DMS114 treated with DMSO at 0.1 percent for 48 hours (cell line): ENCODE measurements around the gene ST14.
"Not testable (repeated sequence)": the region's sequence is repeated elsewhere in the genome, so short reads cannot be mapped to it uniquely, and the experiment has no call there.

Experiments used
- DNase-seq: peaks from one replicate; lab custom pipeline; 2025; ENCODE audit not compliant: unreplicated experiment; lab: John Stamatoyannopoulos, UW

The ST14 gene

GRCh38 chr11:130220311-130221035 is 60.9 kb downstream of the ST14 start:
- no peak for DNase-seq

- DNase-seq = no peak
Observed at GRCh38 chr11:130223291-130223971, 63.8 kb downstream of the ST14 start.

DNA sequence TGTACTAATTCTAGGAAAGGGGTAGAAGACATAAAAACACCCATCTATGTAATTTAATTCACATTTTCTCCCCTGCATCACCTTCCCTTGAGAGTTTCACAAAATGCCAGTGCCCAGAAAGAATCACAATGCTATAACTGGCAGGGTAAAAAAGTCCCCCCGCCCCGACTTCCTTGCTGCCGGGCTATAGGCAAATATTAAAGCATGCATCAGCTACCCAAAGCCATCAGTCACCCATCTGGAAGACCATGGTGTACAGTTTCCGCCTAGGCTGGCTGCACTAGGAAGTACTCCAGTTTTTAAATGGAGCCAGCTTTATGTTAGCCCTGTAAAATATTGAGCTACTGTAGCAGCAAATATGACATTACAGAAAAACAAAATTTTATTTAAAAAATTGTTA is 67.8 kb downstream of the ST14 start:
- no peak for DNase-seq

- DNase-seq = not testable (repeated sequence)
Observed at GRCh38 chr11:130233486-130233885, 73.9 kb downstream of the ST14 start.

DNA sequence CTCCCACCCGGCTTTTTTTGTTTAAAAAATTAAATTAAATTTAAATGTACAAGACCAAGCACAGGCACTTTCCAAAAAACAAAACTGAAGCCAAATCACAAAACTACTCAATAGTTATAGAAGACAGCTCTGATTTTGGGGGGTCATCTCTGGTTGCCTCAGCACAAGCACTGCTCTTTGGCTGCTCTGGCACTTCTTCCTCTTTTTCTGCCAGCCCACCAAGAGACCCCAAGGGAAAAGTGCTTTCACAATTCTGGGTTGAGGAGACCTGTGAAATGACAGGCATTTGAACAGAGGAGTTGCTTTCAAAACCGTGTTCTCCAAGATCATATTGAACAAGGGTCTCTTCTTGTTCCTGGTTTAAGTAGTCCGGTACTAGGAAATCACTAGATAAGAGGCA is 74.3 kb downstream of the ST14 start:
- DNase-seq = not testable (repeated sequence)

- no peak for DNase-seq
Observed at GRCh38 chr11:130234315-130234714, 74.7 kb downstream of the ST14 start.

GRCh38 chr11:130237282-130238006 is 77.9 kb downstream of the ST14 start:
- DNase-seq = no peak

DNA sequence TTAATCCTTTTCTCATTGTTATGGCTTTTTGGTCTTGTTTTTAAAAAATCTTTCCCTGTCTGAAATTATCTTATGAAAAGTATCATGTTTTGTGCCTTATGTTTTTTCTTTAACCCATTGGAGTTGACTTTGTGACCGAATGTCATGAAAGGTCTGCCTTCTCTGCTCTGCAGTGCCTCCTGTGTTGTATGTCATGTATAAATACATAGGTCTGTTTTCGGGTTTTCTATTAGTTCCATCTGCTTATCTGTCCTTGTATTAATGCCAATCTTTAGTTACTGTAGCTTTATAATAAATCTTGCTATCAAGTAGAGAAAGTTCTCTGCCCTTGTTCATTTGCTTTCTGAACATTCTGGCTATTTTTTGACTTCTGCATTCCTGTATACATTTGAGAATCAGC is 82.1 kb downstream of the ST14 start:
- DNase-seq = no peak

DNA sequence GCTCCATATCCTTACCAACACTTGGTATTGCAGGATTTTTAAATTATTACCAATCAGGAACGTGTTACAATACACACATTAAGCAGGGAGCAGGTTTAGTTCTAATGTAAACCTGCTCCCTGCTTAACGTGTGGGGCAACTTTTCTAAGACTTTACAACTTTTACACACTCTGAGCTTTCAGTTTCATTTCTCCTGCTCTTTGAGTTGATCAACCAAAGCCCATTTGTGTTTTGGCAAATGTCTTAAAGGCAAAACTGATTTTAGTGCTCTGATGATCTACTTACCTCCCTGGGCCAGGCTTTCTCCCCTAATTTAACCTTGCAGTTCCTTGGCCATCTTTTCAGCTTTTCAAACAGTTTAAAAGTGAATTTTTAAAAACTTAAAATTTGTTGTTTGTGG is 84.2 kb downstream of the ST14 start:
- DNase-seq = no peak

- DNase-seq = no peak
Observed at GRCh38 chr11:130244848-130245247, 85.3 kb downstream of the ST14 start.

DNA sequence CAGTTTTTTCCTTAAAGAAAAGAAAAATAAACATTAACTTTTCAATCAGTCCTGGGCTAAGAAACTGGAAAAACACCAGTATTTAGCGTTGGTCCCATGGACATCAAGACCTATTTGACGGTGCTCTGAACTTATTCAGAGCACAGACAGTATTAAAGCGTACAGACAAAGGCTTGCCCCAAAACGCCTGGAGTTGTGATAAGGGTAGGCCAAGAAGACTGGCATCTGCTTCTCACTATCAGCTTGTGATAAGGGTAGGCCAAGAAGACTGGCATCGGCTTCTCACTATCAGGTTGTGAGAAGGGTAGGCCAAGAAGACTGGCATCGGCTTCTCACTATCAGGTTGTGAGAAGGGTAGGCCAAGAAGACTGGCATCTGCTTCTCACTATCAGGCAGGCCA is 85.8 kb downstream of the ST14 start:
- not testable (repeated sequence) for DNase-seq

DNA sequence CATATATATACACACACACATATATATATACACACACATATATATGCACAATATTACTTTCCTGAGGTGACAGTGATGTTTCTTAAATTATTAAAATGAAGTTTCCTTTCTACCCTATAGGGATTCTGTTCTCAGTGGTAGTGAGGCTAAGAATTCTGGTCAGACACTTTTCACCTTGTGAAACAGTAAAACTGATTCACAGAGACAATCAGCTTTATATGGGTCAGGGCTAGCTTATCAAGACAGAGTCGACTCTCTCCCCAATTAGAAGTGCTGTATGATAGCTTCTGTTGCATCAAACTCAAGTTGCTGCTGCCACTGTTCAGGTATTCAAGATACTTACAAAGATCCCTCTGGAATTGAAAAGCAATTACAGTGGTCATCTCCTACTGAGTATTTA is 86.7 kb downstream of the ST14 start:
- DNase-seq = no peak

DNA sequence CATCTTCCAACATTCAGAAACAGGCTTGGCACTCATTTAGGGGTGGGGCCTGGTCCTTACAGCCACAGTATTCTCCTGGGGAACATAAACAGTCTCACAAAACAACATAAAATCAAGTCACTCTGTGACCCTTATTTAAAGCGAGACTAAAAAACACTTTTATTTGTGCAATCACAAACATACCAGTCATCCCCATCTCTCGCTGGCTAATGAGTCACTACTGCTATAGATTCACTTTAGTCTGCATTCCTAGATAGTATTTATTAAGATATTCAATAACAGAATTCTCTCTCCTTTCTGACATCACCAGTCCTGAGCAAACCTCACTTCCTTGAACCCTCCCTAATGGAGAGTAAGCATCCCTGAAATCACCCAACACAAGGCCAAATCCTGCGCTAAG is 87.2 kb downstream of the ST14 start:
- no peak for DNase-seq

DNA sequence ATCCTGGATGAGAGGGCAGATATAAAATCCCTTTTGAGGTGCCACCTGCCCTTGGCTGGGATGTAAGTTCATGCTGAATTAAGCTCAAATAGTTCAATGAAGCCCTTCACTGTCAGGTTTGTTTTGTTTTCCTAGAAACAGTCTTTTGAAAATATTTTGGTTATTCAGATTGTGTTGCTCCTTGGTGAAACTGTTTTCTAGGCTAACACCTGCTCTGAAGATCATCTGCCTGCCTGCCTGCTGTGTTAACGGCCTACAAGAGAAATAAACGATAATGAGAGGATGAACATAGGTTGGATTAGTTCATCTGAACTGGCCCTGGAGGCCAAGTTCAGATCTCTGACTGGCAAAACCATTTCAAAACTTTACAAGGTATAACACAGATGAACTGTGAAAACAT is 87.7 kb downstream of the ST14 start:
- DNase-seq = no peak

DNA sequence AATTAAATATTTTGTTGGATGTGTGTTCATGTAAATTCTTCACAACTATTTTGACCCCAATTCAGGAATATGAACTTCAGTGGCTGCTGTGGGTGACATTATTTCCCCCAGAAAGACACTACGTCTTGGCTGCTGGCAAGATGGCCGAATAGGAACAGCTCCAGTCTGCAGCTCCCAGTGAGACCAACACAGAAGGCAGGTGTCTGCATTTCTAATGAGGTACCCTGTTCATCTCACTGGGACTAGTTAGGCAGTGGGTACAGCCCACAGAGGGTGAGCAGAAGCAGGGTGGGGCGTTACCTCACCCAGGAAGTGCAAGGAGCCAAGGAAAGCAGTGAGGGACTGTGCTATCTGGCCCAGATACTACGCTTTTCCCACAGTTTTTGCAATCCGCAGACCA is 89.8 kb downstream of the ST14 start:
- DNase-seq = no peak

- not testable (repeated sequence) for DNase-seq
Observed at GRCh38 chr11:130249929-130250328, 90.3 kb downstream of the ST14 start.

GRCh38 chr11:130251763-130252162 is 92.2 kb downstream of the ST14 start:
- not testable (repeated sequence) for DNase-seq
